Astrocyte (in vitro differentiated cells and primary cell): Measurements from ENCODE around the gene IFI27L1.

ENCODE experiments used
- EZH2 ChIP-seq: IDR thresholded peaks from 2 replicates; pipeline ENCODE4 v1.6.1; 2012; ENCODE audit warnings: mild to moderate bottlenecking, low read length, inconsistent platforms; ENCODE audit not compliant: insufficient read depth
- TF ChIP-seq, protein P1 (sequence below): IDR thresholded peaks from 2 replicates; pipeline ENCODE4 v1.5.1; 2011; ENCODE audit warnings: low read depth, mild to moderate bottlenecking, inconsistent platforms, low read length, moderate library complexity; ENCODE audit not compliant: insufficient read depth

DNA sequence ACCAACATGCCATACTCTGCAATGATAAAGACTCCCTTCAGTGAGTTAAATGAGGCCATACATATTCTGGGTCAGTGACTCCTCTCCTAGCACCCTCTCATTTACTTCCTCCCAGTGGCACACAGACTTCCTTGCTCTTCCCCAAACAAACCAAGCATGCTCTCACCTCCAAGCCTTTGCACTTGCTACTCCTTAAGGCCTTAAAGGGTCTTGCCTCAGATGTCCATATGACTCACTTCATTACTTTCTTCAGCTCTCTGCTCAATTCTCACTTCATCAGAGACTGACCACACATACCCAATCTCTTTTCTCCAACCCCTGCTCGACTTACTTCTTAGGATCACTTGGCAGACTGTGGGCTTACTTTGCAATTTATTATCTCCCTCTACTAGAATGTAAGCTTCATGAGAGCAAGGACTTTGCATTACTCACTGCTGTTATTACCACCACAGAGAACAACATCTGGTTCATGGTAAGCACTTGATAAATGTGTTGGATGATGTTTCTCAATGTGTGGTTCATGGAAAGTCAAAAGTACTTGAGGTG, 22.9 kb upstream of the IFI27L1 start:
- TF ChIP-seq, protein P1, sequence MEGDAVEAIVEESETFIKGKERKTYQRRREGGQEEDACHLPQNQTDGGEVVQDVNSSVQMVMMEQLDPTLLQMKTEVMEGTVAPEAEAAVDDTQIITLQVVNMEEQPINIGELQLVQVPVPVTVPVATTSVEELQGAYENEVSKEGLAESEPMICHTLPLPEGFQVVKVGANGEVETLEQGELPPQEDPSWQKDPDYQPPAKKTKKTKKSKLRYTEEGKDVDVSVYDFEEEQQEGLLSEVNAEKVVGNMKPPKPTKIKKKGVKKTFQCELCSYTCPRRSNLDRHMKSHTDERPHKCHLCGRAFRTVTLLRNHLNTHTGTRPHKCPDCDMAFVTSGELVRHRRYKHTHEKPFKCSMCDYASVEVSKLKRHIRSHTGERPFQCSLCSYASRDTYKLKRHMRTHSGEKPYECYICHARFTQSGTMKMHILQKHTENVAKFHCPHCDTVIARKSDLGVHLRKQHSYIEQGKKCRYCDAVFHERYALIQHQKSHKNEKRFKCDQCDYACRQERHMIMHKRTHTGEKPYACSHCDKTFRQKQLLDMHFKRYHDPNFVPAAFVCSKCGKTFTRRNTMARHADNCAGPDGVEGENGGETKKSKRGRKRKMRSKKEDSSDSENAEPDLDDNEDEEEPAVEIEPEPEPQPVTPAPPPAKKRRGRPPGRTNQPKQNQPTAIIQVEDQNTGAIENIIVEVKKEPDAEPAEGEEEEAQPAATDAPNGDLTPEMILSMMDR, result no peak
- TF ChIP-seq EZH2, result no peak
